ENCODE results near the gene INTS7.

The INTS7 gene

DNA sequence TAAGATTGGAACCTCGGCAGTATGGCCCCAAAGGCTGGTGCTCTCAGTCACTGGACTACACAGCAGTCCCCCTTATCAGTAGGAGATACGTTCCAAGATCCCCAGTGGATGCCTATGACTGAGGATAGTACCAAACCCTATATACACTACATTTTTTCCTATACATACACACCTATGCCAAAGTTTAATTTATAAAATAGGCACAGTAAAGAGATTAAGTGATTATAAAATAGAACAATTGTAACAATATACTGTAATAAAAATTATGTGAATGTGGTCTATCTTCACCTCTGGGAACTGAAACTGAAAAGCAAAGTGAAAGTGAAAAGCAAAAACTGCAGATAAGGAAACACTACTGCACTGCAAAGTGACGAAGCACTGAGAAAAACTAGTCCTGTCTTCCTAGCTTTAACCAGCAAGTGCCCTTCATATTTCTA is 96.8 kb downstream of the INTS7 start:
- TF ChIP-seq TAF1 (IDR thresholded peaks at IDR 0.05; ENCODE audit: borderline replicate concordance, insufficient read depth, low read length): no peak
- no peak for TF ChIP-seq POLR2AphosphoS5 (IDR thresholded peaks at IDR 0.05; ENCODE audit: low read depth, low read length)
- TF ChIP-seq, protein P1, sequence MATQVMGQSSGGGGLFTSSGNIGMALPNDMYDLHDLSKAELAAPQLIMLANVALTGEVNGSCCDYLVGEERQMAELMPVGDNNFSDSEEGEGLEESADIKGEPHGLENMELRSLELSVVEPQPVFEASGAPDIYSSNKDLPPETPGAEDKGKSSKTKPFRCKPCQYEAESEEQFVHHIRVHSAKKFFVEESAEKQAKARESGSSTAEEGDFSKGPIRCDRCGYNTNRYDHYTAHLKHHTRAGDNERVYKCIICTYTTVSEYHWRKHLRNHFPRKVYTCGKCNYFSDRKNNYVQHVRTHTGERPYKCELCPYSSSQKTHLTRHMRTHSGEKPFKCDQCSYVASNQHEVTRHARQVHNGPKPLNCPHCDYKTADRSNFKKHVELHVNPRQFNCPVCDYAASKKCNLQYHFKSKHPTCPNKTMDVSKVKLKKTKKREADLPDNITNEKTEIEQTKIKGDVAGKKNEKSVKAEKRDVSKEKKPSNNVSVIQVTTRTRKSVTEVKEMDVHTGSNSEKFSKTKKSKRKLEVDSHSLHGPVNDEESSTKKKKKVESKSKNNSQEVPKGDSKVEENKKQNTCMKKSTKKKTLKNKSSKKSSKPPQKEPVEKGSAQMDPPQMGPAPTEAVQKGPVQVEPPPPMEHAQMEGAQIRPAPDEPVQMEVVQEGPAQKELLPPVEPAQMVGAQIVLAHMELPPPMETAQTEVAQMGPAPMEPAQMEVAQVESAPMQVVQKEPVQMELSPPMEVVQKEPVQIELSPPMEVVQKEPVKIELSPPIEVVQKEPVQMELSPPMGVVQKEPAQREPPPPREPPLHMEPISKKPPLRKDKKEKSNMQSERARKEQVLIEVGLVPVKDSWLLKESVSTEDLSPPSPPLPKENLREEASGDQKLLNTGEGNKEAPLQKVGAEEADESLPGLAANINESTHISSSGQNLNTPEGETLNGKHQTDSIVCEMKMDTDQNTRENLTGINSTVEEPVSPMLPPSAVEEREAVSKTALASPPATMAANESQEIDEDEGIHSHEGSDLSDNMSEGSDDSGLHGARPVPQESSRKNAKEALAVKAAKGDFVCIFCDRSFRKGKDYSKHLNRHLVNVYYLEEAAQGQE (IDR thresholded peaks at IDR 0.05; ENCODE audit: insufficient read depth in 1 of 2, low read depth in 2 of 2, low read length in 2 of 2): no peak
- TF ChIP-seq SIN3A (IDR thresholded peaks at IDR 0.05; ENCODE audit: borderline replicate concordance, insufficient read depth, low read length): no peak
- no peak for TF ChIP-seq FOXP2 (optimal IDR thresholded peaks at IDR 0.05; ENCODE audit: borderline replicate concordance, extremely low read depth, extremely low read length, insufficient read depth)

DNA sequence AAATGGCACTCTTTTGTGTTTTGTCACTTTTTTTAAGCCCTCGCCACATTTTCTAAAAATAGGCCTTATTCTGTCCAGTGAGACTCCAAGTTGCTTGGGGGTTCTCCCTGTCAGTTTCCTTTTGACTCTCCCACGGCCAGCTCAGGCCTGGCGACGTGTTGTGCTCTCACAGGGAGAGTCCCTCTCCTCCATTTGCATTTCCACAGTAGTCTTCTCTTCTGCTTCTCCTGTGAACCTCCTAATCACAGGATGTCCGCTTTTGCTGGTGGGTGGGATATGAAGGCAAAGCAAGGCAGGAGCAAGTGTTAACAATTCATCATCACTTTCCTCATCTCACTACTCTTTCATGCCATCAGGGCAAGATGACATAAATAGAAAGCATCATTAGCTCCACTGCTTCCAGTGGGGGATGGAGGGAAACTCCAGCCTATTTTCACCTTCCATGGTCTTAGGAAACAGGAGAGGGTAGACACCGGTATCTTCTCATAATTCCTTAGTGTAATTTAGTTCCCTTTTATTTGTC is 99.8 kb downstream of the INTS7 start:
- no peak for TF ChIP-seq FOXP2 (optimal IDR thresholded peaks at IDR 0.05; ENCODE audit: borderline replicate concordance, extremely low read depth, extremely low read length, insufficient read depth)
- TF ChIP-seq SIN3A (IDR thresholded peaks at IDR 0.05; ENCODE audit: borderline replicate concordance, insufficient read depth, low read length): no peak
- TF ChIP-seq TAF1 (IDR thresholded peaks at IDR 0.05; ENCODE audit: borderline replicate concordance, insufficient read depth, low read length): no peak
- TF ChIP-seq, protein P1 (IDR thresholded peaks at IDR 0.05; ENCODE audit: insufficient read depth in 1 of 2, low read depth in 2 of 2, low read length in 2 of 2): no peak
- no peak for TF ChIP-seq POLR2AphosphoS5 (IDR thresholded peaks at IDR 0.05; ENCODE audit: low read depth, low read length)

DNA sequence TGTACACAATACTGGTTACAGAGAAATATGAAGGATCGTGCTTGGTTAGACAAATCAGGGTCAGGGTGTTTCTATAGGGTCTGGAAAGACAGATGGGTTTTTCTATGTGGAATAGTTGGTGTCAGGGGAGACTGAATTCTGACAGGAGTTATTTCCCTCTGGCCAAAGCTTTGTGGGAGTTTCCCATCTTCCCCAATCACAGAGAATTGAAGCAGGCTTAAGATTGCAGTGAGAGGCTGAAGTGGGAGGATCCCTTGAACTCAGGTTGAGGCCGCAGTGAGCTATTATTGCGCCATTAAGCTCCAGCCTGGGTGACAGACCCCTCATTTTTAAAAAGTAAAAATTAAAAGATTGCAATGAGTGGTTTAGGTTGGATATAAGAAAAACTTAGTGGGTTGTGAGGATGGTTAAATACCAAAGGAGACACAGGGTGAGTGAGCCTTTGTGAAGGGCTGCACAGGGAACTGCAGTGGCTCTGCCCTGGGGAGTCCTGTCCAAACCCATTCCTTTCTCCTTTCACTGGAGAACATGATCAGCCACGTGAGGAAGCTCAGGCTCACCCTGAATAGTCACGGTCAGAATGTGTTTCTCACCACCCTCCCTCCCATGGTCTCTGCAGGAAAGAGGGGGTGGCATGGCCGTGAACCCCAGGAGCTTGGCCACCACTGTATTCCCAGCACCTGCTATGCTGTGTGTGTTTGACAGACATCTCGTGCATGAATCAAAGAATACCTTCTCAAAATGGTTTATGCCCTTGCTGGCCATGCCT is 101.2 kb downstream of the INTS7 start:
- TF ChIP-seq TAF1 (IDR thresholded peaks at IDR 0.05; ENCODE audit: borderline replicate concordance, insufficient read depth, low read length): no peak
- TF ChIP-seq POLR2AphosphoS5 (IDR thresholded peaks at IDR 0.05; ENCODE audit: low read depth, low read length): no peak
- no peak for TF ChIP-seq SIN3A (IDR thresholded peaks at IDR 0.05; ENCODE audit: borderline replicate concordance, insufficient read depth, low read length)
- TF ChIP-seq FOXP2 (optimal IDR thresholded peaks at IDR 0.05; ENCODE audit: borderline replicate concordance, extremely low read depth, extremely low read length, insufficient read depth): no peak
- TF ChIP-seq, protein P1 (IDR thresholded peaks at IDR 0.05; ENCODE audit: insufficient read depth in 1 of 2, low read depth in 2 of 2, low read length in 2 of 2): no peak

DNA sequence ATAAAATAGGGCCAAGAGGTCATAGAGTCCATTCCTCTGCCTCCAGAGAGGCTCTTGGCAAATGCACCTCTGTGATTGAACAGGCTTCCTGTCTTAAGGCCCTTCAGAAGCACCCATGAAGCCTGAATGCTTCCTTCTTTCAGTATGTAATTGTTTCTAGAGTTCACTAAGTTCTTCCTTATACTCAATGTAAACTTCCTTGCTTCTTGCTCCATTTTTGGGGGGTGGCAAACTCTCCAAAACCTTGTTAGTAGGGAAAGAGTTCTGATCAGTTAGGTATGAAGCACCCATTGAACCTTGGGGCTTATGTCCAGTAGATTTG is 102.5 kb downstream of the INTS7 start:
- TF ChIP-seq, protein P1 (IDR thresholded peaks at IDR 0.05; ENCODE audit: insufficient read depth in 1 of 2, low read depth in 2 of 2, low read length in 2 of 2): no peak
- TF ChIP-seq SIN3A (IDR thresholded peaks at IDR 0.05; ENCODE audit: borderline replicate concordance, insufficient read depth, low read length): no peak
- TF ChIP-seq FOXP2 (optimal IDR thresholded peaks at IDR 0.05; ENCODE audit: borderline replicate concordance, extremely low read depth, extremely low read length, insufficient read depth): no peak
- no peak for TF ChIP-seq TAF1 (IDR thresholded peaks at IDR 0.05; ENCODE audit: borderline replicate concordance, insufficient read depth, low read length)
- no peak for TF ChIP-seq POLR2AphosphoS5 (IDR thresholded peaks at IDR 0.05; ENCODE audit: low read depth, low read length)
